ENCODE data around the gene POC1A. TPM values are rescaled to one million over a fixed set of nuclear protein-coding genes. Genes with fewer than 3 reads are reported as not detected.

The POC1A gene
- total and polyA plus RNA-seq, 2 of the 4 experiments (the other 2 are of a cell fraction): 10.6 to 11.5 TPM

DNA sequence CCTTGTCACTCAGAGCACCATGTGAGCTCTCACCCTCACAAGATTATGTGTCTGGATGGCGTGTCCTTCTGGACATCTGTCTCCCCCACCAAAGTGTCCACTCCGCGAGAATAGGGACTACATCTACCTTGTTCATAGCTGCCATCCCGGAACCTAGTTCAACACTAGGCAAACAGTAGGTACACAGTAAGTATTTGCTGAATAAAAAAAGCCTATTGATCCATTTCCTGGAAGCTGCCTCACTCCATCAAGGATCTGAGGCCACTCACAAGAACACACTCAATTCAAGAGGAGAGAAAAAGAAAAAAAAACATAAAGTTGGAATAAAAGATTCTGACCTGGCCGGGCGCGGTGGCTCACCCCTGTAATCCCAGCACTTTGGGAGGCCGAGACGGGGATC lies 32.5 kb upstream of the POC1A start (continued):
- TF ChIP-seq BHLHE40 (IDR thresholded peaks at IDR 0.05; ENCODE audit: low read depth, low read length) (no peak), MAFK (IDR thresholded peaks at IDR 0.05; ENCODE audit: low read depth, low read length) (no peak), MAZ (IDR thresholded peaks at IDR 0.05; ENCODE audit: borderline replicate concordance, low read depth, low read length) (no peak), CHD1 (IDR thresholded peaks at IDR 0.05; ENCODE audit: low read depth, low read length) (no peak)

DNA sequence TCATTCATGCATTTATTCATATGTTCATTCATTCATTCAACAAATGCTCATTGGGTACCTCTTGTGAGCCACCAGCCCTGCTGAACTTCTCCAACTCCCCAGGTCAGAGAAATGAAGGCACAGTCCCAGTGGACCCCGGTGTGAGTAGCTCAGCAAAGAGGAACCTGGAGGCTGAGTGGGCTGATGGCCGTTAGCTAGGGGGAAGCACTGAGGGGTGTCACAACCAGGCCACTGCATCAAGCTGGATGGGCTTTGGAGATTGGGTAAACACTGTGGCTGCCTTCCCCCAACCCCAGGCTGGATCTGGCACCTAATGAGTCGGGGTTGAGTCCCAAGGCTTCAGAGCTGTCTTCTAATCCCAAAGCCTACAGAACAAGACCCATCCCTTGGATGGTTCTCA lies 31.6 kb upstream of the POC1A start:
- DNase-seq: no peak
- intact Hi-C loops (cut with micrococcal nuclease) (no loop called here), dilution Hi-C loops (cut with HindIII; ENCODE audit: low sequenced_read_pairs, unreplicated experiment) (no loop called here), in situ Hi-C loops (cut with MboI; ENCODE audit: low sequenced_read_pairs) (no loop called here)
- ChIA-PET CTCF (no interaction called here), POLR2A (ENCODE audit: unreplicated experiment) (no interaction called here)
- no peak for ATAC-seq (ENCODE audit: low read depth)
- H3K27ac ChIP-seq (ENCODE audit: insufficient read depth, low read length): no peak overlapping the region
- H4K91ac ChIP-seq (ENCODE audit: insufficient read depth, low read depth, low read length): no peak overlapping the region
- no peak overlapping the region for H3K23ac ChIP-seq (ENCODE audit: low read depth, low read length)
- no peak overlapping the region for H3K18ac ChIP-seq (ENCODE audit: low read depth, low read length)
- no peak overlapping the region for H2AK9ac ChIP-seq (replicated peaks; ENCODE audit: low read depth, low read length, poor library complexity)
- H3K27me3 ChIP-seq (ENCODE audit: control insufficient read depth, insufficient read depth, low read length): peaks cover 2% of the 10 kb centered on the region
- no peak overlapping the region for H2BK15ac ChIP-seq (ENCODE audit: low read depth, low read length)
- no peak overlapping the region for H2BK20ac ChIP-seq (ENCODE audit: low read depth, low read length)
- peaks cover 8% of the 10 kb centered on the region for H3K9me1 ChIP-seq (ENCODE audit: insufficient read depth, low read length)
- H4K20me1 ChIP-seq (ENCODE audit: insufficient read depth, low read length): no peaks in the 10 kb centered on the region
- TF ChIP-seq, protein P1, sequence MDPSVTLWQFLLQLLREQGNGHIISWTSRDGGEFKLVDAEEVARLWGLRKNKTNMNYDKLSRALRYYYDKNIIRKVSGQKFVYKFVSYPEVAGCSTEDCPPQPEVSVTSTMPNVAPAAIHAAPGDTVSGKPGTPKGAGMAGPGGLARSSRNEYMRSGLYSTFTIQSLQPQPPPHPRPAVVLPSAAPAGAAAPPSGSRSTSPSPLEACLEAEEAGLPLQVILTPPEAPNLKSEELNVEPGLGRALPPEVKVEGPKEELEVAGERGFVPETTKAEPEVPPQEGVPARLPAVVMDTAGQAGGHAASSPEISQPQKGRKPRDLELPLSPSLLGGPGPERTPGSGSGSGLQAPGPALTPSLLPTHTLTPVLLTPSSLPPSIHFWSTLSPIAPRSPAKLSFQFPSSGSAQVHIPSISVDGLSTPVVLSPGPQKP (IDR thresholded peaks at IDR 0.05; ENCODE audit: borderline replicate concordance, low read depth, low read length): no peak
- no peak for TF ChIP-seq FOS (IDR thresholded peaks at IDR 0.05; ENCODE audit: low read depth, low read length)
- H3K9ac ChIP-seq (ENCODE audit: low read depth, low read length): no peak overlapping the region
- no peak overlapping the region for H3K4ac ChIP-seq (ENCODE audit: low read depth, low read length)
- no peak overlapping the region for H4K8ac ChIP-seq (ENCODE audit: low read depth in 2 of 2, low read length in 2 of 2)
- no peaks in the 10 kb centered on the region for H3K36me3 ChIP-seq (ENCODE audit: control insufficient read depth, insufficient read depth, low read length)
- no peak overlapping the region for H2AK5ac ChIP-seq (ENCODE audit: low read depth, low read length)
- peaks cover 9% of the 10 kb centered on the region for H3K4me1 ChIP-seq (ENCODE audit: control insufficient read depth, insufficient read depth, low read length)
- BruUV-seq (replicated peaks): no TSS peak
- H2AFZ ChIP-seq (replicated peaks; ENCODE audit: low read length, poor library complexity): no peak overlapping the region
- WGBS, 2 experiments (ENCODE audit: extremely low coverage in 2 of 2, insufficient read length in 1 of 2): no CpG with 5 or more reads among the region's 3 CpGs
- H4K5ac ChIP-seq (ENCODE audit: low read depth, low read length): no peak overlapping the region
- H3K79me1 ChIP-seq (ENCODE audit: low read depth in 1 of 2, low read length in 2 of 2): 0 out of 4 replicates have a peak, but pooled peaks cover 0 to 3% of the 10 kb centered on the region in 2 experiments
- no peak overlapping the region for H3K56ac ChIP-seq (ENCODE audit: extremely low read depth, insufficient read depth, low read length)
- H3K9me3 ChIP-seq (ENCODE audit: control insufficient read depth, insufficient read depth, low read length): no peaks in the 10 kb centered on the region
- no peak overlapping the region for H3K4me3 ChIP-seq (ENCODE audit: insufficient read depth, low read depth, low read length)
- no peak overlapping the region for H3K14ac ChIP-seq (replicated peaks; ENCODE audit: low read depth, low read length)
- H2BK120ac ChIP-seq (ENCODE audit: low read depth, low read length): no peak overlapping the region
- H3K4me2 ChIP-seq (ENCODE audit: low read depth, low read length): no peak overlapping the region
- no peak overlapping the region for H2BK5ac ChIP-seq (ENCODE audit: low read depth, low read length, poor library complexity, severe bottlenecking)

Data from IMR-90 (cell line).